ENCODE results near the gene APOBEC3H.

APOBEC3H gene

GRCh38 chr22:39109361-39109760 lies 12.3 kb downstream of the APOBEC3H start:
- DNase-seq (ENCODE audit: low read depth in 2 of 2, low spot score in 1 of 2): no peak

- DNase-seq (ENCODE audit: low read depth in 2 of 2, low spot score in 1 of 2): no peak
Measured at GRCh38 chr22:39110631-39111561, 13.9 kb downstream of the APOBEC3H start.

GRCh38 chr22:39114112-39114511 lies 17.1 kb downstream of the APOBEC3H start:
- no peak for DNase-seq (ENCODE audit: low read depth in 2 of 2, low spot score in 1 of 2)

GRCh38 chr22:39115570-39115969 lies 18.5 kb downstream of the APOBEC3H start:
- no peak for DNase-seq (ENCODE audit: low read depth in 2 of 2, low spot score in 1 of 2)

- no peak for DNase-seq (ENCODE audit: low read depth in 2 of 2, low spot score in 1 of 2)
Measured at GRCh38 chr22:39115977-39116621, 19.1 kb downstream of the APOBEC3H start.

- peak; percentile 50 to 69 for DNase-seq (ENCODE audit: low read depth in 2 of 2, low spot score in 1 of 2)
Measured at GRCh38 chr22:39117585-39118191, 20.6 kb downstream of the APOBEC3H start.

- no peak for DNase-seq (ENCODE audit: low read depth in 2 of 2, low spot score in 1 of 2)
Measured at GRCh38 chr22:39120983-39121382, 23.9 kb downstream of the APOBEC3H start.

- DNase-seq (ENCODE audit: low read depth in 2 of 2, low spot score in 1 of 2): no peak
Measured at GRCh38 chr22:39122772-39123470, 25.9 kb downstream of the APOBEC3H start.

- no peak for DNase-seq (ENCODE audit: low read depth in 2 of 2, low spot score in 1 of 2)
Measured at GRCh38 chr22:39123751-39124581, 26.9 kb downstream of the APOBEC3H start.

GRCh38 chr22:39125622-39126021 lies 28.6 kb downstream of the APOBEC3H start:
- no peak for DNase-seq (ENCODE audit: low read depth in 2 of 2, low spot score in 1 of 2)

GRCh38 chr22:39128508-39128907 lies 31.5 kb downstream of the APOBEC3H start:
- no peak for DNase-seq (ENCODE audit: low read depth in 2 of 2, low spot score in 1 of 2)

- no peak for DNase-seq (ENCODE audit: low read depth in 2 of 2, low spot score in 1 of 2)
Measured at GRCh38 chr22:39129081-39129480, 32.0 kb downstream of the APOBEC3H start.

- no peak for DNase-seq (ENCODE audit: low read depth in 2 of 2, low spot score in 1 of 2)
Measured at GRCh38 chr22:39129746-39130145, 32.7 kb downstream of the APOBEC3H start.

- DNase-seq (ENCODE audit: low read depth in 2 of 2, low spot score in 1 of 2): no peak
Measured at GRCh38 chr22:39130152-39130704, 33.2 kb downstream of the APOBEC3H start.

- DNase-seq (ENCODE audit: low read depth in 2 of 2, low spot score in 1 of 2): no peak
Measured at GRCh38 chr22:39130892-39131855, 34.1 kb downstream of the APOBEC3H start.

- no peak for DNase-seq (ENCODE audit: low read depth in 2 of 2, low spot score in 1 of 2)
Measured at GRCh38 chr22:39132281-39132680, 35.2 kb downstream of the APOBEC3H start.

- DNase-seq (ENCODE audit: low read depth in 2 of 2, low spot score in 1 of 2): no peak
Measured at GRCh38 chr22:39132871-39133524, 36.0 kb downstream of the APOBEC3H start.

- DNase-seq (ENCODE audit: low read depth in 2 of 2, low spot score in 1 of 2): no peak
Measured at GRCh38 chr22:39133871-39134270, 36.8 kb downstream of the APOBEC3H start.
